Measurements from ENCODE around the gene MOG. TPM values are rescaled to one million over a fixed set of nuclear protein-coding genes. Genes with fewer than 3 reads are reported as not detected.
"Not testable (repeated sequence)": the region's sequence is repeated elsewhere in the genome, so short reads cannot be mapped to it uniquely, and the experiment has no call there.

MOG gene
- total RNA-seq, 1 donor from 2014 or later: 12.6 TPM

- intact Hi-C loops (cut with DNase I): no loop called here
- ATAC-seq (peak; percentile 96), DNase-seq (ENCODE audit: missing footprints) (peak; percentile 92)
These were observed 23.9 kb upstream of the MOG start, which contains the start of gene GABBR1 for GRCh38 chr6:29632789-29633533. TSS of gene GABBR1 (minus strand) at chr6:29633183. CDS start at chr6:29632385, 798 bp downstream.

GRCh38 chr6:29633534-29633905, 23.4 kb upstream of the MOG start:
- ATAC-seq (peak; percentile 2), DNase-seq (ENCODE audit: missing footprints) (no peak)
- intact Hi-C loops (cut with DNase I): no loop called here

- intact Hi-C loops (cut with DNase I): no loop called here
- DNase-seq (ENCODE audit: missing footprints) (no peak), ATAC-seq (no peak)
These were observed 19.6 kb upstream of the MOG start for GRCh38 chr6:29637247-29637646.

- no peak for DNase-seq (ENCODE audit: missing footprints)
- intact Hi-C loops (cut with DNase I): no loop called here
- ATAC-seq: no peak
These were observed 15.3 kb upstream of the MOG start for GRCh38 chr6:29641430-29642148.

GRCh38 chr6:29647927-29648642, 8.8 kb upstream of the MOG start:
- DNase-seq (ENCODE audit: missing footprints) (no peak), ATAC-seq (no peak)
- intact Hi-C loops (cut with DNase I): no loop called here

- peak; percentile 98 for ATAC-seq
- DNase-seq (ENCODE audit: missing footprints): peak; percentile 98
- intact Hi-C loops (cut with DNase I): loop anchor here (2.0 kb wide), 1 partner anchor 35 kb away; no protein-coding TSS in a partner anchor
These were observed 6.9 kb upstream of the MOG start for GRCh38 chr6:29649701-29650673.

DNA sequence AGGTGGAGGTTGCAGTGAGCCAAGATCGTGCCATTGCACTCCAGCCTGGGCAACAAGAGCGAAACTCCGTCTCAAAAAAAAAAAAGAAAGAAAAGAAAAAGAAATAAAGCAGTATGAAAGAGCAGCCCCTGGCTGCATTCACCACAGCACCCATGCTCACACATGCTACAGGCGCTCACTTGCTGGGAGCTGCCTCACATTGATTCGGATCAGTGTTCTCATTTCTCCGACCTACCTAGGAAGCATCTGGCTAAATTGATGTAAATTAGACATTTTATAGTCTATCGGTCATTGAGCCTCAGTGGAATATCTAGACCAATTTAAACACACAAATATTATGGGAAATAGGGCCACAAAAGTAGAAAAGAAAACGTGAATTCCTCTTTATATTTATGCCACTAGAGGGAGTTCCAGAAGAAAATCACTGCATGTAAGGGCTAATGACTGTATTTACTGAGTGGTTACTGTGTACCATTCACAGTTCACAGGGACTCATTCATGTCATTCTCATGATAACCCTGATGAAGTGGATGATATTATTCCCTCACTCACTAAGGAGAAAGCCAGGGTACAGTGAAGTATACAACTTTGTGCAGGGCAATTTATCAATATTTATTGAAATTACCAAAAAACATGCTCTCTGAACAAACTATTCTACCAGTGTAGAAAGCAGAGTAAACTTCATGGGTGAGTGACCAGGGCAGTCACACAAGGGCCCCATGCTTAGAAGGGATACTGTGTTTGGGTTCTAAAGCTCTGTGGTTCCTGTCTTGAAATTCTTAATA, 5.3 kb upstream of the MOG start:
- ATAC-seq (no peak), DNase-seq (ENCODE audit: missing footprints) (no peak)
- intact Hi-C loops (cut with DNase I): loop anchor here (2.0 kb wide), 1 partner anchor 33 kb away; no protein-coding TSS in a partner anchor

DNA sequence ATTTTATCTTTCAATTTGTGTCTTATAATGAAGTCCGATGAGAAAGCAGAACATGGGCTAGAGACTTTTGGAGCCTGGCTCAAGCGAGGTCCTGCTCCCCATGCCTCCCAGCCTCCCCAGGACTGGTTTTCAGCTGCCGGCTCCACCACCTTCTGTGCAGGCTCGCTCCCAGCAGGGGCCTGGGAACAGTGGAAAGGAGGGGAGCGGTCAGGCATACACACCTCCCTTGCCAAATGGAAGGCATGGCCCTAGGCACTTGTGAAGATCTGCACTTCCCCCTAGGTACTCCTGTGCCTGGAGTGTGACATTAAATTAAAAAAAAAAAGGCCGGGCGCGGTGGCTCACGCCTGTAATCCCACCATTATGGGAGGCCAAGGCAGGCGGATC, 4.7 kb upstream of the MOG start:
- intact Hi-C loops (cut with DNase I): no loop called here
- no peak for ATAC-seq
- no peak for DNase-seq (ENCODE audit: missing footprints)

DNA sequence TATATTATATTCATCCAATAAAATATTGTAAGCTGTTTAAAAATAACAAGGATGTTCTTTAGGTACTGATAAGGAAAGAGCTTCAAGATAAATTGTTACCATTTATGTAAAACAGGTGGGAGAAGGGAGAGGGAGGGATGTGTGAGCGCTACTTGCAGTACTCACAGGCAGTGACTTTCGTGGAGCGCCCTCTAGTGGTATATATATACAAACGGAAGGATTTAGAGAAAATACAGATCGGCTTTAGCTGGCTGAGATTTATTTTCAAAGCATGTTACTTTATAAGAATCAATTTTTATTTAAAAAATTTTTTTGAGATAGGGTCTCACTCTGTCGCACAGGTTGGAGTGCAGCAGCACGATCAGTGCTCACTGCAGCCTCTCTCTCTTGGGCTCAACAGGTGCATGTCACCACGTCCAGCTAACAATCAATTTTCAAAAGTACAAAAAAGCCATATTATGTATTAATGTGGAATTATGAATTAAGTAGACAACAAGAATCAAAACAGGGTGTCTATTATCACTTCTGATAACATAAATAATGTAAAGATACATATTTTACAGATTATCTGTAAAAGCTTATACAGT, 3.3 kb upstream of the MOG start:
- DNase-seq (ENCODE audit: missing footprints): no peak
- no peak for ATAC-seq
- intact Hi-C loops (cut with DNase I): no loop called here

DNA sequence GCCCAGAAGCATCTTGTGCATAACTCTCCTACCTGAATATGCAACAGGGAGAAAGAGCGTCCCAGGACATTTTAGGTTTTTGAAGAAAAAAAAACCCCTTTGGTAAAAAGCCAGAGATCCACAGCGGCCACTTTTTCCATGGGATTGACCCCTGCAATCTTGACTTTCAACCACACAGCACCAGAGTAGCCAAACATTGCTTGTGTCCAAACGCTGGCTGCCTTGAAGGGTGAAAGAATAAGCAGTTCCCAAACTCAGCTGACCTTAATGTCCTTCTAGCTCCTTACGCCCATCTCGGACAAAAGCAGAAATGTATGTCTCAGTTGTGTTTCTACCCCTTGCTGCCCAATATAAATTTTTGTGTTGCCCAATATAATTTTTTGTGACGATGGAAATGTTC, 1.2 kb upstream of the MOG start:
- intact Hi-C loops (cut with DNase I): no loop called here
- peak; percentile 30 for ATAC-seq
- DNase-seq (ENCODE audit: missing footprints): no peak

DNA sequence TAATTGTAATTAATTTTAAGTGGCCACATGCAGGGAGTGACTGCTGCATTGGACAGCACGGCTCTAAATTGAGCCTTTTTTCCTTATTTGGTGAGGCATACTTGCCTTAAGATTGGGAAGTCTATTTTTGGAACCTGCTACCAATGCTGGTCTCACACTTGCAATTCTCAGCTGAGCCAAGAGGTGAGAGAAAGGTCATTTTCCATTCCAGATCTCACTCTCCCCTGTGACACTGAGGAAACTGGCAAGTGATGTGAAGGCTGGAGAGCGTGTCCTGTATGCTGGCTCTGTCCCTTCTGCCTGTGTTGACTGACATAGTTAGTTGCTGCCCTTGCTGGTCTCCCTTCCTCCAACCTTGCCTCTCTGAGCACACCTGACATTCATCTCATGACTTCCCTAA, 735 bp upstream of the MOG start:
- intact Hi-C loops (cut with DNase I): no loop called here
- no peak for DNase-seq (ENCODE audit: missing footprints)
- ATAC-seq: peak; percentile 92

GRCh38 chr6:29661071-29661470, 4.2 kb downstream of the MOG start:
- intact Hi-C loops (cut with DNase I): no loop called here
- ATAC-seq (no peak), DNase-seq (ENCODE audit: missing footprints) (no peak)

GRCh38 chr6:29661502-29662141, 4.7 kb downstream of the MOG start:
- intact Hi-C loops (cut with DNase I); DNase-seq (ENCODE audit: missing footprints); ATAC-seq: not testable (repeated sequence)

DNA sequence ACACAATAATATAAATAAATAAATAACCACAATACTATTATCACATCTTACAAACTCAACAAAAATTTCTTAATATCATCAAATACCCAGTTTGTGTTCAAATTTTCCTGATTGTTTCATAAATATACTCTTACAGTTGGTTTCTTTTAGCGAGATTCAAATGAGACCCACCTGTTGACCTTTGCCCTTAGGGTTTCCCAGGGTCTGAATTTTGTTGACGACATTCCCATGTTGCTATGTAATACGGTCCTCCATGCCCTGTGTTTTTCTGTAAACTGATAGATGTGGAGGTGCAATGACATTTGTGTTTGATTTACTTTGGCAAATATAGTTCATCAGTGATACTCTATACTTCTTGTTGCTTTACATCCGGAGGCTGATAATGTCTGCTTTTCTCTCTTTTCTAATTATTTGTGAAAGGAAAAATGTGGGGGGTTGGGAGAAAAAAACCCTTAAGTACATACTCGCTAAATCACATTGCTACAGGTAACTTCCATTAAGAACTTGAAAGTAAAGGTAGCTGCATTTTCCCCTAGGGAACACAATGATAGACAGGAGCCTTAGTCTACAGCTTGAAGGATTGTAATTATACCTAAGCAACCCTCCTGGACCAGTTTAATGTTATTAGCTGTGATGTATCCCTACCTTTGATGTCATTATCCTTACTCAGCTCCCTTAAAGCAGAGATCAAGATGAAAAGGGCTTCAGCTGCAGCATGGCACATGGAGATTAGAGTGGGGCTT, 6.6 kb downstream of the MOG start:
- intact Hi-C loops (cut with DNase I): no loop called here
- ATAC-seq: no peak
- DNase-seq (ENCODE audit: missing footprints): no peak

DNA sequence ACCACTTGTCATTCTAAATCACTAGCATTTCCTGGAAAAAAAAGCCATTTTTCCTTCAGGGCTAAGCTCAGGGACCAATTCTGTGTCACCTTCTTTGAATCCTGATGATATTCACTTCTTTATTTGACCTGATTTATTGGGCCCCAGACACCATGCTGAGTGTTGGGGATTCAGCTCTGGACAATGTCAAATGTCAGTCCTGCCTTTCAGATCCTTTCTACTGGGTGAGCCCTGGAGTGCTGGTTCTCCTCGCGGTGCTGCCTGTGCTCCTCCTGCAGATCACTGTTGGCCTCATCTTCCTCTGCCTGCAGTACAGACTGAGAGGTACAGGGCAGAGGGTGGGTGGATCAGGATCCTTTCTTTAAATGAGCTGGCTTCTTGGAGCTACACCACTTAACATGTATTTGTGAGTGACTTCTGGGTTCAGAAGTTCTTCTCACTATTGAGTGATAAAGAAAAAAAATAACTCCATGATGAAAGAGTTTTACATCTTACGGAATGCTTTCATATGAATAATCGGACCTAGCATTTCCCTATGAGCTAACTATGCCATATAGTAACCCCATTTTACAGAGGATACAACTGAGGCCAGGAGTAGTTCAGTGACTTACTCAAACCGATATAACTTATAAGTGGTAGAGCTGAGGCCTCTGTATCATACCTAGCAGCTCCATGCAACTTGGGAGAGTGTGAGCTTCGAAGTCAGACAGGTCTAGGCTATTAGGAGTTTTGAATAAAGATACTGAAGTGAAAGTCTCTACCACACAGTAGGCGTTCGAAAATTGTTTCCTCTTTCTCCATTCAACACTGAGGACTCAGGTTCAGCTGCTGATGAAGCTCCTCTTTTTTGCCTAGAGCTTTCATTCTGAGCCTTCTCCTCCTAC, 9.3 kb downstream of the MOG start:
- ATAC-seq: peak; percentile 84
- DNase-seq (ENCODE audit: missing footprints): no peak
- intact Hi-C loops (cut with DNase I): no loop called here

DNA sequence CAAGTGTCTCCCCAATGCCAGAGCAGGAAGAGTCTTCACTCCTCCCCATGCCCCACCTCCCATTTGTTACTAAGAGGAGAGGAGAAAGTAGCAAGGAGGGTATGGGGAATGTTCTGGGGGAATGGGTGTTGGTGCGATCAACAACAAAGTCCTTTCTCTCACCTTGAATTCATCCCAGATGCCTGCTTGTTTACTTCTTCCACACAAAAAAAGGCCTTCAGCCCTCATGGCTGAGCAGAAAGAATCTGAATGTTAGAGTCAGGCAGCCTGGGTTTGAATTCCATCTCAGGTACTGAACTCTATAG, 9.9 kb downstream of the MOG start:
- intact Hi-C loops (cut with DNase I): no loop called here
- DNase-seq (ENCODE audit: missing footprints): no peak
- no peak for ATAC-seq
